PC-3 (cell line): Measurements from ENCODE around the gene NOL4L.

ENCODE experiments used
- EZH2 ChIP-seq: fragments of 300-600 bp; sonication (generic); IDR thresholded peaks from one replicate; pipeline ENCODE4 v1.6.1; 2017; ENCODE audit warnings: antibody characterized with exemption, mild to moderate bottlenecking, low read length; ENCODE audit not compliant: unreplicated experiment
- EZH2phosphoT487 ChIP-seq: fragments of 300-600 bp; sonication (generic); IDR thresholded peaks from 2 replicates; pipeline ENCODE4 v1.6.1; 2018; ENCODE audit warnings: mild to moderate bottlenecking, antibody characterized with exemption, low read length, borderline replicate concordance
- TF ChIP-seq, protein P1 (sequence below): fragments of 300-600 bp; sonication (generic); conservative IDR thresholded peaks from 2 replicates; pipeline ENCODE4 v1.5.1; 2017; ENCODE audit warnings: antibody characterized with exemption, low read depth, mild to moderate bottlenecking, low read length

DNA sequence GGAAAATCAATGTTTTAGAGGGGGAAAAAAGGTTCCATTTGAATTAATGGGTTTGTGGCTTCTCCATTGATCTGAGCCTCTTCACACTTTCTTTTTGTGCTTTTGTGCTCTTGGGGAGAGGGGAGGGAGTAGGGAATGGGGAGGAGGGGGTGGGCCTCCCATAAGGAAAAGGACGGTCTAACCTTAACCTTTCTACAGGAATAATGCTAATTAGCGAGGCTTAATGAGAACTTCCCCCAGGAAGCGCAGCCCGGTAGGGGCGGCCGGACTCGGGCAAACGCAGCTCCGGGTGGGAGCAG lies 103.0 kb downstream of the NOL4L start:
- TF ChIP-seq, protein P1, sequence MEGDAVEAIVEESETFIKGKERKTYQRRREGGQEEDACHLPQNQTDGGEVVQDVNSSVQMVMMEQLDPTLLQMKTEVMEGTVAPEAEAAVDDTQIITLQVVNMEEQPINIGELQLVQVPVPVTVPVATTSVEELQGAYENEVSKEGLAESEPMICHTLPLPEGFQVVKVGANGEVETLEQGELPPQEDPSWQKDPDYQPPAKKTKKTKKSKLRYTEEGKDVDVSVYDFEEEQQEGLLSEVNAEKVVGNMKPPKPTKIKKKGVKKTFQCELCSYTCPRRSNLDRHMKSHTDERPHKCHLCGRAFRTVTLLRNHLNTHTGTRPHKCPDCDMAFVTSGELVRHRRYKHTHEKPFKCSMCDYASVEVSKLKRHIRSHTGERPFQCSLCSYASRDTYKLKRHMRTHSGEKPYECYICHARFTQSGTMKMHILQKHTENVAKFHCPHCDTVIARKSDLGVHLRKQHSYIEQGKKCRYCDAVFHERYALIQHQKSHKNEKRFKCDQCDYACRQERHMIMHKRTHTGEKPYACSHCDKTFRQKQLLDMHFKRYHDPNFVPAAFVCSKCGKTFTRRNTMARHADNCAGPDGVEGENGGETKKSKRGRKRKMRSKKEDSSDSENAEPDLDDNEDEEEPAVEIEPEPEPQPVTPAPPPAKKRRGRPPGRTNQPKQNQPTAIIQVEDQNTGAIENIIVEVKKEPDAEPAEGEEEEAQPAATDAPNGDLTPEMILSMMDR, result no peak
- no peak for TF ChIP-seq EZH2
- no peak for TF ChIP-seq EZH2phosphoT487
